OCI-LY7 (cell line): ENCODE results near the gene GANAB. TPM values are rescaled to one million over a fixed set of nuclear protein-coding genes. Genes with fewer than 3 reads are reported as not detected.

Source experiments
- BruUV-seq: library from RNA; stranded (reverse); fragments of 400-500 nt; replicated peaks from 2 replicates; lab custom pipeline; 2021; lab: Mats Ljungman, UMichigan
- CTCF ChIA-PET: fragments of 300-600 bp; sonication (Branson Sonifier 250); formaldehyde crosslinking; loops from one replicate; lab custom pipeline; 2022; ENCODE audit warnings: antibody characterized with exemption; ENCODE audit not compliant: unreplicated experiment; lab: Charles Lee
- POLR2A ChIA-PET: fragments of 300-600 bp; sonication (Branson Sonifier 250); formaldehyde crosslinking; loops from one replicate; lab custom pipeline; 2022; ENCODE audit warnings: antibody characterized with exemption; lab: Charles Lee
- DNase-seq: peaks from one replicate; pipeline ENCODE4 v3.0.0-alpha.2; 2015; ENCODE audit warnings: low spot score
- H2AFZ ChIP-seq: fragments of 200-600 bp; sonication (generic), shearing (Covaris generic); 2 replicates; pipeline ENCODE4 v1.6.1; 2014; ENCODE audit warnings: mild to moderate bottlenecking, antibody characterized with exemption, low read length, moderate library complexity
- H3K27ac ChIP-seq: fragments of 200-600 bp; sonication (generic); 2 replicates; pipeline ENCODE4 v1.5.1; 2014; ENCODE audit warnings: mixed run types, low read depth, mild to moderate bottlenecking, moderate library complexity, low read length, inconsistent platforms; ENCODE audit not compliant: poor library complexity, severe bottlenecking
- H3K36me3 ChIP-seq: fragments of 200-600 bp; sonication (generic); 2 replicates; pipeline ENCODE4 v1.6.1; 2014; ENCODE audit warnings: mild to moderate bottlenecking, antibody characterized with exemption, low read length, moderate library complexity, mixed read lengths; ENCODE audit not compliant: insufficient read depth
- H3K4me1 ChIP-seq: fragments of 200-600 bp; sonication (generic); 2 replicates; pipeline ENCODE4 v1.5.1; 2014; ENCODE audit warnings: mild to moderate bottlenecking, low read length; ENCODE audit not compliant: insufficient read depth, poor library complexity, severe bottlenecking
- H3K4me2 ChIP-seq: fragments of 200-600 bp; sonication (generic); 2 replicates; pipeline ENCODE4 v1.6.1; 2014; ENCODE audit warnings: mild to moderate bottlenecking, low read length
- H3K4me3 ChIP-seq: fragments of 200-600 bp; sonication (generic); 2 replicates; pipeline ENCODE4 v1.5.1; 2014; ENCODE audit warnings: mild to moderate bottlenecking, low read depth, low read length; ENCODE audit not compliant: poor library complexity, severe bottlenecking
- H3K79me2 ChIP-seq: fragments of 200-600 bp; sonication (generic); 2 replicates; pipeline ENCODE4 v1.6.1; 2016; ENCODE audit warnings: low read depth, mild to moderate bottlenecking, low read length, moderate library complexity, mixed read lengths; ENCODE audit not compliant: insufficient read depth
- H3K9me2 ChIP-seq: fragments of 200-600 bp; sonication (generic); 2 replicates; pipeline ENCODE4 v1.6.1; 2016; ENCODE audit warnings: mild to moderate bottlenecking, low read length, mixed read lengths; ENCODE audit not compliant: insufficient read depth
- H3K9me3 ChIP-seq: fragments of 200-600 bp; sonication (generic); 2 replicates; pipeline ENCODE4 v1.6.1; 2014; ENCODE audit warnings: mild to moderate bottlenecking, mixed run types, low read length, mixed read lengths
- H4K20me1 ChIP-seq: fragments of 200-600 bp; sonication (generic); 2 replicates; pipeline ENCODE4 v1.6.1; 2014; ENCODE audit warnings: mild to moderate bottlenecking, antibody characterized with exemption, low read length, moderate library complexity, mixed read lengths; ENCODE audit not compliant: insufficient read depth
- CTCF ChIP-seq: fragments of 200-600 bp; sonication (generic); conservative IDR thresholded peaks from 2 replicates; pipeline ENCODE4 v1.5.1; 2014; ENCODE audit warnings: mild to moderate bottlenecking, antibody characterized with exemption, low read length, moderate library complexity, mixed read lengths
- EZH2phosphoT487 ChIP-seq: fragments of 200-600 bp; sonication (generic); IDR thresholded peaks from 2 replicates; pipeline ENCODE4 v1.6.1; 2018; ENCODE audit warnings: low read depth, borderline replicate concordance, mild to moderate bottlenecking, mixed run types, antibody characterized with exemption, low read length, moderate library complexity, mixed read lengths
- intact Hi-C: fragments of 100-400 bp; cut with micrococcal nuclease; formaldehyde crosslinking; loops from one replicate; pipeline ENCODE4 v1.10.0; 2022; ENCODE audit not compliant: unreplicated experiment
- total RNA-seq, 2 experiments: library from RNA; depleted of rRNA in 1 of 2; stranded (reverse); fragments of >200 nt in 1 of 2; shearing (Covaris generic) in 1 of 2; gene quantifications; 2 replicates each; pipeline ENCODE4 v1.2.3, GENCODE V29; 2014 to 2022

The GANAB gene
- total RNA-seq, 2 experiments from 2014 or later: 108 to 217 TPM

GRCh38 chr11:62604460-62605120 is 41.8 kb downstream of the GANAB start:
- POLR2A ChIA-PET: interaction anchor here (0.6 to 1.6 kb wide), 2 partner anchors 12 to 595 kb away, joined by 4 to 5 read pairs; no protein-coding TSS in a partner anchor

GRCh38 chr11:62603776-62604299 is 42.6 kb downstream of the GANAB start:
- POLR2A ChIA-PET: interaction anchor here (0.6 to 1.6 kb wide), 2 partner anchors 12 to 594 kb away, joined by 4 to 5 read pairs; no protein-coding TSS in a partner anchor
- H3K36me3 ChIP-seq: peaks cover 74% of the 10 kb centered on the region
- intact Hi-C loops: no loop called here

More at GRCh38 chr11:62604460-62605120, 41.8 kb downstream of the GANAB start:
- Histone ChIP-seq H3K4me3 (no peak overlapping the region), H4K20me1 (no peaks in the 10 kb centered on the region), H3K36me3 (peaks cover 69% of the 10 kb centered on the region), H3K4me2 (no peak overlapping the region), H3K9me3 (no peaks in the 10 kb centered on the region), H3K79me2 (peaks cover 18% of the 10 kb centered on the region), H3K9me2 (no peaks in the 10 kb centered on the region), H3K27ac (no peak overlapping the region), H2AFZ (no peak overlapping the region), H3K4me1 (peaks cover 30% of the 10 kb centered on the region)
- no TSS peak for BruUV-seq
- no peak for TF ChIP-seq CTCF
- no peak for TF ChIP-seq EZH2phosphoT487
- CTCF ChIA-PET: no interaction called here
- intact Hi-C loops: no loop called here
- no peak for DNase-seq

More at GRCh38 chr11:62603776-62604299, 42.6 kb downstream of the GANAB start:
- DNase-seq: no peak
- no peaks in the 10 kb centered on the region for H3K9me3 ChIP-seq
- BruUV-seq: no TSS peak
- no peak overlapping the region for H3K27ac ChIP-seq
- no peak overlapping the region for H2AFZ ChIP-seq
- peaks cover 36% of the 10 kb centered on the region for H3K4me1 ChIP-seq
- CTCF ChIA-PET: no interaction called here
- H3K9me2 ChIP-seq: no peaks in the 10 kb centered on the region
- TF ChIP-seq EZH2phosphoT487 (no peak), CTCF (no peak)
- no peak overlapping the region for H3K4me2 ChIP-seq
- peaks cover 1% of the 10 kb centered on the region; the same call in 1 of the 2 replicates for H4K20me1 ChIP-seq
- H3K79me2 ChIP-seq: peaks cover 24% of the 10 kb centered on the region
- H3K4me3 ChIP-seq: no peak overlapping the region
